Activated CD4-positive, alpha-beta T cell treated with anti-CD3 and anti-CD28 coated beads for 4 hours (primary cell): ENCODE data around the gene CENPX.

ENCODE experiments used
- DNase-seq, 2 donors: peaks; one replicate each; pipeline ENCODE4 v3.0.0-alpha.2; 2020

Gene CENPX

GRCh38 chr17:81976332-81977210, 46.1 kb downstream of the CENPX start:
- peak; percentile 26 to 35 for DNase-seq

GRCh38 chr17:81973432-81973831, 49.2 kb downstream of the CENPX start:
- no peak for DNase-seq

GRCh38 chr17:81968850-81969812, 53.5 kb downstream of the CENPX start:
- DNase-seq, result no peak
